LNCAP (cell line): ENCODE results near the gene HPD.

ENCODE experiments used
- TF ChIP-seq, protein P1 (sequence below): fragments of 450-650 bp; IDR thresholded peaks from 2 replicates; pipeline ENCODE4 v1.5.1; 2017; ENCODE audit warnings: mild to moderate bottlenecking

HPD gene

DNA sequence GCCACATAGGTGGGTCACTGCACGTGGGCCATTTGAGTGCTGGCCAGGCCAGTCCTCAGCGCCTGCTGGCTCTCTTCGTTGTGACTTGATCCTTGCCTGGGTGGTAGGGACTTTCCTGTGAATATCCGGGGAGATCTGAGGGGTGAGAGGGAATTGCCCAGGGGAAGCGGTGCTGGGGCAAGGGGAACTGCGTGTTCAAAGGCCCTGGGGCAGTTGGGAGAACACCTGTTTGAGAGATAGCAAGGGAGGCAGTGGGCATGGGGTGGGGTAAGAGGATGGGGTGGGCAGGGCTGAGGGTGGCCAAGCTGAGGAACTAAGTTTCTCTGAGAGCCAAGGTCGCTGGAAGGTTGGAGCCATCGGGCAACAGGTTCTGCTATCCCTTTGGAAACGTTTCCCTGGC lies 29.8 kb downstream of the HPD start:
- TF ChIP-seq, protein P1, sequence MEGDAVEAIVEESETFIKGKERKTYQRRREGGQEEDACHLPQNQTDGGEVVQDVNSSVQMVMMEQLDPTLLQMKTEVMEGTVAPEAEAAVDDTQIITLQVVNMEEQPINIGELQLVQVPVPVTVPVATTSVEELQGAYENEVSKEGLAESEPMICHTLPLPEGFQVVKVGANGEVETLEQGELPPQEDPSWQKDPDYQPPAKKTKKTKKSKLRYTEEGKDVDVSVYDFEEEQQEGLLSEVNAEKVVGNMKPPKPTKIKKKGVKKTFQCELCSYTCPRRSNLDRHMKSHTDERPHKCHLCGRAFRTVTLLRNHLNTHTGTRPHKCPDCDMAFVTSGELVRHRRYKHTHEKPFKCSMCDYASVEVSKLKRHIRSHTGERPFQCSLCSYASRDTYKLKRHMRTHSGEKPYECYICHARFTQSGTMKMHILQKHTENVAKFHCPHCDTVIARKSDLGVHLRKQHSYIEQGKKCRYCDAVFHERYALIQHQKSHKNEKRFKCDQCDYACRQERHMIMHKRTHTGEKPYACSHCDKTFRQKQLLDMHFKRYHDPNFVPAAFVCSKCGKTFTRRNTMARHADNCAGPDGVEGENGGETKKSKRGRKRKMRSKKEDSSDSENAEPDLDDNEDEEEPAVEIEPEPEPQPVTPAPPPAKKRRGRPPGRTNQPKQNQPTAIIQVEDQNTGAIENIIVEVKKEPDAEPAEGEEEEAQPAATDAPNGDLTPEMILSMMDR = no peak

DNA sequence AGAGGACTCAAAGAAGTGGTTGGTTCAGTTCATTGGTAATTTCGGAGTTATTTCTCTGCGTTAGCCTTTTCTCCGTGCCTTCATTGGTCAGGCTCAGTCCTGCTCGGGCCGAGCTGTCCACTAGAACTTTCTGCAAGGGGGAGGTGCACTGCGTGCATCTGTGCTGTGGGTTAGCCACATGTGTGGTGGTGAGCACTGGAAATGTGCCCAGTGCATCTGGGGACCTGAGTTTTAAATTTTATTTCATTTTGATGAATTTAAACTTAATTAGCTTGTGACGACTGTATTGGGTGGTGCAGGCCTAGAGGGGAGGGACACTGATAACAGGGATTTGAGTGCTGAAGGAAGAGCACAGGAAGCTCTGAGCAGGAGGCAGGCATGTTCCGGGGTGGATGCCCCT lies 30.4 kb downstream of the HPD start:
- TF ChIP-seq, protein P1 = no peak

DNA sequence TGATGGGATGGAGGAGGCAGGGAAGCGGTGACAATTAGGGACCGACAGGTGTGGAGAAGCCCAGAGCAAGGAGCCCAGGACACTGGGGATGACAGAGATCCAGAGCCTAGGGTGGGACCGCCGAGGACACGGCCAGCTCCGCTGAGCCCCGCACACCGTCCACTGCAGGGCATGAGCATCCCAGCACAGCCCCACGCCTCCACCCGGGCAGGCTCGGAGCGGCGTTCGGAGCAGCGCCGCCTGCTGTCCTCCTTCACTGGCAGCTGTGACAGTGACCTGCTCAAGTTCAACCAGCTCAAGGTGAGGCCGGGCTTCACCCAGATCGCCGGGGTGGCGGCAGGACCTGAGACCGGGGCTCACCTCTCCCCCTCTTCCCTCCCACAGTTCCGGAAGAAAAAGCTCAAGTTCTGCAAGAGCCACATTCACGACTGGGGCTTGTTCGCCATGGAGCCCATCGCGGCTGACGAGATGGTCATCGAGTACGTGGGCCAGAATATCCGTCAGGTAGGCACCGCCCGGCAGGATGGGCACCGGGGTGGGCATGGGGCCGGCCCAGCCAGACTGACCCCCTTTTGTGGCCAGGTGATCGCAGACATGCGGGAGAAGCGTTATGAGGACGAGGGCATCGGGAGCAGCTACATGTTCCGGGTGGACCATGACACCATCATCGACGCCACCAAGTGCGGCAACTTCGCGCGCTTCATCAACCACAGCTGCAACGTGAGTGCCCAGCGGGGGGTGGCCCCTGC lies 31.1 kb downstream of the HPD start:
- TF ChIP-seq, protein P1 = no peak

DNA sequence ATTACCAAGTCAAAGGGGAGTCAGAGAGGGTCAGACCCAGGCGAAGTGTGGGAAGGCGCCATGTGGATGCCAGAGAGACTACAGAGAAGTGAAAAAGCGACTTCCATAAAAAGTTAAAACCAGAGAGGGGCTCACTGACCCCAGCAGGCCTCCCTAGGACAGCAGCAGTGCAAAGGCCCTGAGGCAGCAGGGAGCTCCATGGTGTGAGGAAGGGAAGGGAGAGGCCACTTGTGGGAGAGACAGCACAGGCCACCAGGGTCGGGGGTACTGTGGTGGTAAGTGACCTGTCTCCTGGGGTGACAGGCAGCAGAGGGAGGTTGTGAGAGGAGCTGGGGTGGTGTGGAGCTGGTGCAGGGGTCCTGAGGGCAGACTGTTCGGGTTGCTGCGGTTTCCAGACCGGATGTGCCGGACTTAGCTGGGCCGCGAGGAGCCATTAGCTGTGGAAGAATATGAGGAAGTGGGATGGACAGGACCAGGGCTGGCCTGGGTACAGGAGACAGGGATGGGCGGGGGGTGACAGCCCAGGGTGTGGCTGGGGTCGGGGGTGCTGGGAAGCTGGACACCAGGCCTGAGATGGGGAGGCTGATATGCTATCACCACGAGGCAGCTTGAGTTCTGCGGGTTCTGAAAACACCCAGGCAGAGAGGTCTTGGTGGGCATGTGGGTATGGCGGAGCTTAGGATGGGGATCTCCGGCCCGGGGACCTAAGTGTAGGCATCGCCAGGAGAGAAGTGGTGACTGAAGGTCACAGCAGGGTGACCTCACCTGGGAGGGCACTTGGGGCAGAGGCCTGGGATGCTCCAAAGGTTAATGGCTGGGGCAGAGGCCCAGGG lies 32.1 kb downstream of the HPD start:
- TF ChIP-seq, protein P1 = no peak

DNA sequence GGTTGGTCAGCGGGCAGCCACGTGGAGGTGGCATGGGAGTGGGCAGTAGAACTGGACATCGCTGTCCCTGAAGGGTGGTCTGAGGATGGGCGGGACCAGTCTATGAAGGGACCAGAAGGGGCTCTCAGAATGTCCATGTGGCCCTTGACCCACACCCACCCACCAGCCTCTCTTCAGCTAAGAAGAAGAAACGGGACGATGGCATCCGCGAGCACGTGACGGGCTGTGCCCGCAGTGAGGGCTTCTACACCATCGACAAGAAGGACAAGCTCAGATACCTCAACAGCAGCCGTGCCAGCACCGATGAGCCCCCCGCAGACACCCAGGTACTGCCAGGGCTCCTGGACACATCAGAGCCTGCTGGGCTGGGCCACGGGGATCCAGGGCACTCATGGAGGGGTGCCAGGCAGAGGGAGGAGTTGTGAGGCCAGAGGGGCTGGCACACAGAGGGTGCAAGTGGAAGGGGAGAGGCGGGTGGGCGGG lies 33.6 kb downstream of the HPD start:
- TF ChIP-seq, protein P1 = no peak

DNA sequence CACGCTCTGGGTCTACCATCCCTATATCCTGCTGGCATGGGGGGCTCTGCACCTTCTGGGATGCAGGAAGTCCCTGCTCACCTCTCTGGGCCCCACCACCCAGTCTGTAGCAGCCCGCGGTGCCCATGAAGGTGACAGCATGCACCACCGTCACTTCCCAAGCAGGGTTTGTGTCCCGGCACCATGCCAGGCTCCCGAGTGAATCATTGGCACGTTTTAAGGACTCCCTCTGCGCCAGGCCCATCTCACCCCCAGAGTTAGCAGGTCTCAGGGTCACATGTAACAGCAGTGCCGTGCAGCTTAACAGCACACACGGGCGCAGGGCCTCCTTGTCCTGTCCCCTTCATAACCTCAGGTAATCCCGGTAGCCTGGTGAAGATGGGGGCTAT lies 34.9 kb downstream of the HPD start:
- TF ChIP-seq, protein P1 = no peak

DNA sequence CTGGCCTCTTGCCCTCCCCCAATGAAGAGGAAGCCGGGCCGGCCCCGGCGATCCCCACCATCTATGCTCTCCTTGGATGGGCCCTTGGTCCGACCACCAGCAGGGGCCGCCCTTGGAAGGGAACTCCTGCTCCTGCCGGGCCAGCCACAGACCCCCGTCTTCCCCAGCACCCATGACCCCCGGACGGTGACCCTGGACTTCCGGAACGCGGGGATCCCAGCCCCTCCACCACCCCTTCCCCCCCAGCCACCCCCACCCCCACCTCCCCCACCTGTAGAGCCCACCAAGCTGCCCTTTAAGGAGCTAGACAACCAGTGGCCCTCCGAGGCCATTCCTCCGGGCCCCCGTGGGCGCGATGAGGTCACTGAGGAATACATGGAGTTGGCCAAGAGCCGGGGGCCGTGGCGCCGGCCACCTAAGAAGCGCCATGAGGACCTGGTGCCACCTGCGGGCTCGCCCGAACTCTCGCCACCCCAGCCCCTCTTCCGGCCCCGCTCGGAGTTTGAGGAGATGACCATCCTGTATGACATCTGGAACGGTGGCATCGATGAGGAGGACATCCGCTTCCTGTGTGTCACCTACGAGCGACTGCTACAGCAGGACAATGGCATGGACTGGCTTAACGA lies 35.4 kb downstream of the HPD start:
- TF ChIP-seq, protein P1 = no peak
